GM12875 (cell line): ENCODE measurements around the gene MAD2L2.

Source experiments
- H3K4me3 ChIP-seq: one replicate; pipeline ENCODE4 v1.5.1; 2011; ENCODE audit warnings: low read depth, low read length, control low read depth
- CTCF ChIP-seq: IDR thresholded peaks from 2 replicates; pipeline ENCODE4 v1.5.1; 2011; ENCODE audit warnings: low read depth, mild to moderate bottlenecking, control low read depth, inconsistent platforms, low read length, moderate library complexity, borderline replicate concordance; ENCODE audit not compliant: insufficient read depth

The MAD2L2 gene

GRCh38 chr1:11673089-11673769 lies 7.7 kb downstream of the MAD2L2 start:
- no peak overlapping the region for H3K4me3 ChIP-seq
- TF ChIP-seq CTCF = no peak

GRCh38 chr1:11671544-11672286 lies 9.2 kb downstream of the MAD2L2 start:
- TF ChIP-seq CTCF = no peak
- H3K4me3 ChIP-seq = no peak overlapping the region

- H3K4me3 ChIP-seq = no peak overlapping the region
- no peak for TF ChIP-seq CTCF
Measured at GRCh38 chr1:11671205-11671543, 9.8 kb downstream of the MAD2L2 start.

GRCh38 chr1:11670747-11671146 lies 10.2 kb downstream of the MAD2L2 start:
- TF ChIP-seq CTCF = no peak
- H3K4me3 ChIP-seq = no peak overlapping the region

GRCh38 chr1:11668516-11668915 lies 12.4 kb downstream of the MAD2L2 start:
- no peak overlapping the region for H3K4me3 ChIP-seq
- TF ChIP-seq CTCF = no peak

GRCh38 chr1:11664336-11665065 lies 16.4 kb downstream of the MAD2L2 start:
- TF ChIP-seq CTCF = no peak
- H3K4me3 ChIP-seq = peak overlapping the region; percentile 64
